ENCODE measurements around the gene PDE11A.

Gene PDE11A

DNA sequence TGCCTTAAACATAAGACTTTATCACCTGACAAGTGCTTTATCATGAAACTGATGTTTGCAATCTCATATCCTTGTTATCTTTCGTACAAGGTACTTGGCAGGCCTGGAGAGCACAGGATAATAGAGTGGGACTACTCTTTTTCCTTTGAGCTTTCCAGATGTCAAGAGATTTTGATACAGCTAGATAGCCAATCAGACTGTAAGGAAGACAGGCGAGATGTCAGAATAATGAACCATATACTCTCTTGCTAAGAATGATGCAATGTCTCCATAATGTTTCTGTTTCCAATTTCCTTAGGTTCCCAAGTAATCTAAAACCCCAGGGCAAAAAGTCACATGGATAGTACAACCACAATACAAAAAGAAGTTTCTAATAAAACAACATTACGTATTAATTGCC lies 313.1 kb downstream of the PDE11A start (continued):
- TF ChIP-seq, protein P1, sequence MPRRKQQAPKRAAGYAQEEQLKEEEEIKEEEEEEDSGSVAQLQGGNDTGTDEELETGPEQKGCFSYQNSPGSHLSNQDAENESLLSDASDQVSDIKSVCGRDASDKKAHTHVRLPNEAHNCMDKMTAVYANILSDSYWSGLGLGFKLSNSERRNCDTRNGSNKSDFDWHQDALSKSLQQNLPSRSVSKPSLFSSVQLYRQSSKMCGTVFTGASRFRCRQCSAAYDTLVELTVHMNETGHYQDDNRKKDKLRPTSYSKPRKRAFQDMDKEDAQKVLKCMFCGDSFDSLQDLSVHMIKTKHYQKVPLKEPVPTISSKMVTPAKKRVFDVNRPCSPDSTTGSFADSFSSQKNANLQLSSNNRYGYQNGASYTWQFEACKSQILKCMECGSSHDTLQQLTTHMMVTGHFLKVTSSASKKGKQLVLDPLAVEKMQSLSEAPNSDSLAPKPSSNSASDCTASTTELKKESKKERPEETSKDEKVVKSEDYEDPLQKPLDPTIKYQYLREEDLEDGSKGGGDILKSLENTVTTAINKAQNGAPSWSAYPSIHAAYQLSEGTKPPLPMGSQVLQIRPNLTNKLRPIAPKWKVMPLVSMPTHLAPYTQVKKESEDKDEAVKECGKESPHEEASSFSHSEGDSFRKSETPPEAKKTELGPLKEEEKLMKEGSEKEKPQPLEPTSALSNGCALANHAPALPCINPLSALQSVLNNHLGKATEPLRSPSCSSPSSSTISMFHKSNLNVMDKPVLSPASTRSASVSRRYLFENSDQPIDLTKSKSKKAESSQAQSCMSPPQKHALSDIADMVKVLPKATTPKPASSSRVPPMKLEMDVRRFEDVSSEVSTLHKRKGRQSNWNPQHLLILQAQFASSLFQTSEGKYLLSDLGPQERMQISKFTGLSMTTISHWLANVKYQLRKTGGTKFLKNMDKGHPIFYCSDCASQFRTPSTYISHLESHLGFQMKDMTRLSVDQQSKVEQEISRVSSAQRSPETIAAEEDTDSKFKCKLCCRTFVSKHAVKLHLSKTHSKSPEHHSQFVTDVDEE (CRISPR knock-in tag; IDR thresholded peaks at IDR 0.05) = no peak
- TF ChIP-seq RARB (CRISPR knock-in tag; IDR thresholded peaks at IDR 0.05) (no peak), GLIS3 (CRISPR knock-in tag; IDR thresholded peaks at IDR 0.05) (no peak), ZNF565 (CRISPR knock-in tag; conservative IDR thresholded peaks at IDR 0.05; ENCODE audit: low read depth) (no peak), ISL1 (CRISPR knock-in tag; IDR thresholded peaks at IDR 0.05) (no peak), TOX (CRISPR knock-in tag; IDR thresholded peaks at IDR 0.05; ENCODE audit: borderline replicate concordance) (no peak), ARNTL (CRISPR knock-in tag; IDR thresholded peaks at IDR 0.05; ENCODE audit: borderline replicate concordance, low read depth) (no peak), SNAI2 (CRISPR knock-in tag; IDR thresholded peaks at IDR 0.05) (no peak)
- TF ChIP-seq, protein P2, sequence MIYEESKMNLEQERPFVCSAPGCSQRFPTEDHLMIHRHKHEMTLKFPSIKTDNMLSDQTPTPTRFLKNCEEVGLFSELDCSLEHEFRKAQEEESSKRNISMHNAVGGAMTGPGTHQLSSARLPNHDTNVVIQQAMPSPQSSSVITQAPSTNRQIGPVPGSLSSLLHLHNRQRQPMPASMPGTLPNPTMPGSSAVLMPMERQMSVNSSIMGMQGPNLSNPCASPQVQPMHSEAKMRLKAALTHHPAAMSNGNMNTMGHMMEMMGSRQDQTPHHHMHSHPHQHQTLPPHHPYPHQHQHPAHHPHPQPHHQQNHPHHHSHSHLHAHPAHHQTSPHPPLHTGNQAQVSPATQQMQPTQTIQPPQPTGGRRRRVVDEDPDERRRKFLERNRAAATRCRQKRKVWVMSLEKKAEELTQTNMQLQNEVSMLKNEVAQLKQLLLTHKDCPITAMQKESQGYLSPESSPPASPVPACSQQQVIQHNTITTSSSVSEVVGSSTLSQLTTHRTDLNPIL (CRISPR knock-in tag; IDR thresholded peaks at IDR 0.05; ENCODE audit: low read depth) = no peak

DNA sequence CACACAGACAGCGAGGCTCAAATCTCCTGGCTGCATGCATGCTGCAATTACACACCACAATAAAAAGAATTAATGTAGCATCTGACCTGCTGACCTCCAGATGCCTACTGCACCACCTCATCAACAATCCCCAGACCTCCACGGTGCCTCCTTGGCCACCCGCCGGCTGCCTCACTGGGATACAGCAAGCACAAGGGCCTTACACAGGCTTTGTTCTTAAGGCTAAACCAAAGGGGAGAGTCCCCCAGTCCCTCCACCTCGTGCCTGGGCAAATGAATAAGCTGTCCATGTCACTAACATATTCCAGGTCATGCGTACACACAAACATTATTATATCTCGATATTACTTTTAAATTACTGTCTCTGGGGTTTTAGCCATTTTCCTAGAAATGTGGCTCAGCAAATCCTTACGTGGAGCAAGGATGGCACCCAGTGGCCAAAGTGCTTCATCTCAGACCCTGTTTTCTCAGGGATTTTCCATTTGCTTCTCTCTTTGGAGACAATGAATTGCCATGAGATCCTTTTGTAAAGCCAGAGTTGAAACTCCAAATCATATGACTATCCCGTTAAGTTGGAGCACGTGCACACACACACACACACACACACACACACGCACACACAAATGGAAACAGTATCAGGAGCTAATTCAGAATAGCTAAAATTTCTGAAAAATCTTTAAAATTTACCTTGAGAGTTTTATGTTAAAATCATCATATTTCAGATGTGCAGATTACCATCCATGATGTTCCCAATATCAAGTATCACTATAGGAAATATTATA lies 313.8 kb downstream of the PDE11A start:
- peak; percentile 37; the same call in 2 of the 3 replicates for ATAC-seq
- TF ChIP-seq OSR1 (CRISPR knock-in tag; IDR thresholded peaks at IDR 0.05) (no peak), CSDC2 (CRISPR knock-in tag; IDR thresholded peaks at IDR 0.05) (no peak), ZFP3 (CRISPR knock-in tag; IDR thresholded peaks at IDR 0.05) (no peak), BACH2 (CRISPR knock-in tag; IDR thresholded peaks at IDR 0.05; ENCODE audit: borderline replicate concordance) (no peak), SNAI2 (CRISPR knock-in tag; IDR thresholded peaks at IDR 0.05) (no peak), TCF4 (CRISPR knock-in tag; IDR thresholded peaks at IDR 0.05; ENCODE audit: borderline replicate concordance) (no peak), ARNTL (CRISPR knock-in tag; IDR thresholded peaks at IDR 0.05; ENCODE audit: borderline replicate concordance, low read depth) (no peak), ESRRG (CRISPR knock-in tag; IDR thresholded peaks at IDR 0.05) (no peak), GLIS3 (CRISPR knock-in tag; IDR thresholded peaks at IDR 0.05) (no peak), ZFP30 (CRISPR knock-in tag; IDR thresholded peaks at IDR 0.05) (no peak), RARB (CRISPR knock-in tag; IDR thresholded peaks at IDR 0.05) (no peak)
- TF ChIP-seq, protein P2 (CRISPR knock-in tag; IDR thresholded peaks at IDR 0.05; ENCODE audit: low read depth) = no peak
- TF ChIP-seq, protein P3, sequence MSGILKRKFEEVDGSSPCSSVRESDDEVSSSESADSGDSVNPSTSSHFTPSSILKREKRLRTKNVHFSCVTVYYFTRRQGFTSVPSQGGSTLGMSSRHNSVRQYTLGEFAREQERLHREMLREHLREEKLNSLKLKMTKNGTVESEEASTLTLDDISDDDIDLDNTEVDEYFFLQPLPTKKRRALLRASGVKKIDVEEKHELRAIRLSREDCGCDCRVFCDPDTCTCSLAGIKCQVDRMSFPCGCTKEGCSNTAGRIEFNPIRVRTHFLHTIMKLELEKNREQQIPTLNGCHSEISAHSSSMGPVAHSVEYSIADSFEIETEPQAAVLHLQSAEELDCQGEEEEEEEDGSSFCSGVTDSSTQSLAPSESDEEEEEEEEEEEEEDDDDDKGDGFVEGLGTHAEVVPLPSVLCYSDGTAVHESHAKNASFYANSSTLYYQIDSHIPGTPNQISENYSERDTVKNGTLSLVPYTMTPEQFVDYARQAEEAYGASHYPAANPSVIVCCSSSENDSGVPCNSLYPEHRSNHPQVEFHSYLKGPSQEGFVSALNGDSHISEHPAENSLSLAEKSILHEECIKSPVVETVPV (CRISPR knock-in tag; IDR thresholded peaks at IDR 0.05) = no peak
- TF ChIP-seq, protein P4, sequence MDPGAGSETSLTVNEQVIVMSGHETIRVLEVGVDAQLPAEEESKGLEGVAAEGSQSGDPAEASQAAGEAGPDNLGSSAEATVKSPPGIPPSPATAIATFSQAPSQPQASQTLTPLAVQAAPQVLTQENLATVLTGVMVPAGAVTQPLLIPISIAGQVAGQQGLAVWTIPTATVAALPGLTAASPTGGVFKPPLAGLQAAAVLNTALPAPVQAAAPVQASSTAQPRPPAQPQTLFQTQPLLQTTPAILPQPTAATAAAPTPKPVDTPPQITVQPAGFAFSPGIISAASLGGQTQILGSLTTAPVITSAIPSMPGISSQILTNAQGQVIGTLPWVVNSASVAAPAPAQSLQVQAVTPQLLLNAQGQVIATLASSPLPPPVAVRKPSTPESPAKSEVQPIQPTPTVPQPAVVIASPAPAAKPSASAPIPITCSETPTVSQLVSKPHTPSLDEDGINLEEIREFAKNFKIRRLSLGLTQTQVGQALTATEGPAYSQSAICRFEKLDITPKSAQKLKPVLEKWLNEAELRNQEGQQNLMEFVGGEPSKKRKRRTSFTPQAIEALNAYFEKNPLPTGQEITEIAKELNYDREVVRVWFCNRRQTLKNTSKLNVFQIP (CRISPR knock-in tag; IDR thresholded peaks at IDR 0.05; ENCODE audit: borderline replicate concordance, low read depth) = no peak
- TF ChIP-seq, protein P5, sequence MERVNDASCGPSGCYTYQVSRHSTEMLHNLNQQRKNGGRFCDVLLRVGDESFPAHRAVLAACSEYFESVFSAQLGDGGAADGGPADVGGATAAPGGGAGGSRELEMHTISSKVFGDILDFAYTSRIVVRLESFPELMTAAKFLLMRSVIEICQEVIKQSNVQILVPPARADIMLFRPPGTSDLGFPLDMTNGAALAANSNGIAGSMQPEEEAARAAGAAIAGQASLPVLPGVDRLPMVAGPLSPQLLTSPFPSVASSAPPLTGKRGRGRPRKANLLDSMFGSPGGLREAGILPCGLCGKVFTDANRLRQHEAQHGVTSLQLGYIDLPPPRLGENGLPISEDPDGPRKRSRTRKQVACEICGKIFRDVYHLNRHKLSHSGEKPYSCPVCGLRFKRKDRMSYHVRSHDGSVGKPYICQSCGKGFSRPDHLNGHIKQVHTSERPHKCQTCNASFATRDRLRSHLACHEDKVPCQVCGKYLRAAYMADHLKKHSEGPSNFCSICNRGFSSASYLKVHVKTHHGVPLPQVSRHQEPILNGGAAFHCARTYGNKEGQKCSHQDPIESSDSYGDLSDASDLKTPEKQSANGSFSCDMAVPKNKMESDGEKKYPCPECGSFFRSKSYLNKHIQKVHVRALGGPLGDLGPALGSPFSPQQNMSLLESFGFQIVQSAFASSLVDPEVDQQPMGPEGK (CRISPR knock-in tag; IDR thresholded peaks at IDR 0.05; ENCODE audit: borderline replicate concordance) = no peak
